Stimulated activated CD4-positive, alpha-beta T cell treated with anti-CD3 and anti-CD28 coated beads, Interleukin-12 subunit alpha, Interleukin-12 subunit beta, amount 100 ng/mL, for 24 hours (primary cell): ENCODE measurements around the gene CIB2.

Source experiments
- DNase-seq, 2 experiments: peaks; one replicate each; pipeline ENCODE4 v3.0.0-alpha.2; 2020; ENCODE audit warnings: low read depth in 2 of 2

CIB2 gene

DNA sequence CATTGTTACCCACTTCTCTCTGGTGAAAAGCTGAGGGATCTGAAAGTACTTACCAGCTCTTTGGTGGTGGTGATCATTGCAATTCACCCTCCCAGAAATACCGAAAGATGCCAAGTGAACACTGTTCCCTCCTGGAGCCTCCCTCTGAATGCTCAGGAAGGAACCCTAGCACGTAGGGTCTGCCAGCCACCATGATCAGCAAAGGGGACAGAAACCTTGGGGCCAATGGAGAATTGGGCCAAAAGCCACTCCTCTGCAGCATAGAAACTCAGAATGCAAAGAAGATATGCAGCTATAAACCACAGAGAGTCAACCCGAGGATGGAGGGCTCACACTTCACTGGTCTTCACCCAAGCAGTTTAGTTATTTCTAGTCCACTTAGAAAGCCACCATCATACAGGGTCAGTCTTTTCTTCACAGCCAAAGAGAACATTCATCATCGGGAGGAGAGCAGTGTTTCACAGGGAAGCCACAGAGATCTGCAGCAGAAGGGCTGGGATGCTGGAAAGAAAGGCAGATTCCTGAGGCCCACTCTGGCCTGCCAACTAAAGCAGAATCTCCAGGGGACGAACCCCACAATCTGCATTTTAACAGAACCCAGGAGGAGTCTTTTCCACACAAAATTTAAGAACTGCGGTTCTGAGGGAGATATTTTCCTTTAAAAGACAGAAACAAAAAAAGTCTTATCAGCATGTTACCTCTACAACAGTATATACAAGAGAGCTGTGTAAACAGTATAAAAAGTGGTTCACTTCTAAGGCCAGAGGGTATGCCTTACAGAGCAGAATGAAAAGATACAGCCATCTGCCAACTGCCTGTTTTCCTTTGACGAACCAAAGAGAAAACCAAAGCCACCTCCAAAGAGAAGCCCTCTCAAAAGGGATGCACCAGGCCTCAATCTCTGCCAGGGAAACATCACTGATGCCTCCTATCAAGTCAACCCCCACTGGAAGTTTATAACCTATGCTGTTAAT, 65.0 kb downstream of the CIB2 start:
- no peak for DNase-seq

- DNase-seq: no peak
Observed at GRCh38 chr15:78065284-78065872, 65.9 kb downstream of the CIB2 start.

DNA sequence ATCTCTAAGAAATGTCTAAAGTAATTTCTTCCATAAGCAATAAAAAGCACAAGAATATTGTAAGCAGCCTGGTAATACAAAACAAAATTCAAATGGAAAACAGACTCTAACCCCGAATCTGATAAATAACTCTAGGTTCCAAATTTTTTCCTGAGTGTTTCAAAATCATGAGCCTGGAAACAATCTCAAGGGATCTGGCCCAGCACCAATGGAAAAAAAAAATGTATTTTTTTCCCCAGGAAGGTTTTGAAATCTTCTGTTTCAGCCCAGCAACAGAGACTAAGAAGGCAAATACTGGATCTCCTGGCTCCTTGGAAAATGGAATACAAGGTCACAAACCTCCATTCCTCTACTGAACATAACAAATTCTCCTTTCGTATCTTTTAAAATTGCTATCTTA, 66.7 kb downstream of the CIB2 start:
- DNase-seq: no peak

DNA sequence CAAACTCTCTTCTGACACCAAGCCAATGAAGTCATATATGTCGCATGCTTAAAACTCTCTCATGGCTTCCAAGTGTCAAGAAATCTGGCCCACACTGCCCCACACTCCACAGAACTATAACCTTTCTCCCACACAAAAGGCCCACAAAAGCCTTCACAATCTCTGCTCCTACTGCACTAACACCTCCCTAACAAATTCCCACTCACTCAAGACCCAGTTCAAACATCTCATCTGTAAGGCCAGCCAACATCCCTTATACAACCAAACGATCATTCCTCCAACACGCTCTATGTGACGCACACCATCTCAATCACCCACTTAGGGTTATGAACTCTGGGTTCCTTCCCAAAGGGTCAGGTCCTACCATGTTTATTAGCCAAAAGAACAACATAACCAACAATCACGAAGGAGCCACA, 67.3 kb downstream of the CIB2 start:
- DNase-seq: no peak

GRCh38 chr15:78063217-78063616, 68.0 kb downstream of the CIB2 start:
- no peak for DNase-seq

- DNase-seq: no peak
Observed at GRCh38 chr15:78061963-78062427, 69.2 kb downstream of the CIB2 start.

DNA sequence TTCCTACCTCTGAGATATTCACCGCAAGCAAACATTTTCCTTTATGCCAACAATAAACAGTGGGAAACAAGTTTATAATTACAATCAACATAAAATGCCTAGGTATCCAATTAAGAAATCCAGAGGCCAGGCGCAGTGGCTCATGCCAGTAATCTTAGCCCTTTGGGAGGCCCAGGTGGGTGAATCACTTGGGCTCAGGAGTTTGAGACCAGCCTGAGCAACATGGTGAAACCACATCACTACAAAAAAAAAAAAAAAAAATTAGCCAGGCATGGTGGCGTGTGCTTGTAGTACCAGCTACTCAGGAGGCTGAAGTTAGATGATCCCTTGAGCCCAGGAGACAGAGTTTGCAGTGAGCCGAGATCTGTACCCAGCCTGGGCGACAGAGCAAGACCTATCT, 71.0 kb downstream of the CIB2 start:
- DNase-seq: no peak

DNA sequence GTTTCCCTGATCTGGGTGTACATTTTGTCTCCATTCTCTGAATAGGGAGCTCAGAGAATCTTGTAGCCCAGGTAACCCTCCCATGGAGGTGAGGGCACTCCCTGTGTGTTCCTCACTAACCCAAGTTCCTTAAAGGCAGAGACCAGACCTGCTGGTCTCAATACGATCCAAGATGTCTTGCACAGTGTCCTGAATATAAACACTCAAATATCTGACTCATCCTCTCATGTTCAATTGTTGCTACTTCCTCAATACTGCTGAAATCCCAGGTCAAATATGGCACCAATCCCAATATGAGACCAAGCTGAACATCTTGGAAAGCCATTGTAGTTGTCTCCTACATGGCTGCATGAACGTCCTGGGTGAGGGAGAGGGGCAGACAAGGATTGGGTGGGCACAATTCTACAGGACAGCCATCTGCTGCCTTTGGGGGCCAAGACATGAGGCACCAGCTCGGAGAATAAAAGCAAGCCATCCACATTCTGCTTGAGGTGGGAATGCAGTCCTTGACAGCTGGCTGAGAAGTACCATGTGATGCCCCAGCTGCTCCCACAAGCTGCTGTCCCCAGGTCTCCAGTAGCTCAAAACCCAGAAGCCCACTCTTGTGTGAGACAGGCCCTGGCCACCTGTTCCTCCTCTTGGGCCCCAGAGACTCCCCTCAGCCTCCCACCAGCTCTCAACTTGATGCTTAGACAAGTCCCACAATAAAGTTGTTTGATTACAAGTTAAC, 72.0 kb downstream of the CIB2 start:
- no peak for DNase-seq

- DNase-seq: no peak
Observed at GRCh38 chr15:78058401-78058935, 72.8 kb downstream of the CIB2 start.

DNA sequence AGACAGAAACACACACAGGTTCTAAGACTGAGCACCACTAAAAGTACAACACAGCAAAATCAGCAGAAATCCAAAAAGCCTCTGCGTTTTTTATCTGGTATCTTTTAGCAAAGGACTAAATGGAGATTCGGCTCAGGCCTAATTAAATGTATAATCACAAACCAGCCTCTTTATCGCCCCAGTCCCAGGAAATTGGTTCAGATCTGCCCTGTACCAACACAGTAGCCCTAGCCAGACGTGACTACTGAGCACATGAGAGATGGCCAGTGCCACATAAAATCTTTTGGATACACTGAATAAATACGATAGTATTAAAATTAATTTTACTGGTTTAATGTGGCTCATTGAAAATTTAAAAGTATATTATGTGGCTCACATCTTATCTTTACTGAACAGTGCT, 73.4 kb downstream of the CIB2 start:
- DNase-seq: no peak

- DNase-seq: no peak
Observed at GRCh38 chr15:78056714-78057269, 74.5 kb downstream of the CIB2 start.

GRCh38 chr15:78055919-78056713, 75.1 kb downstream of the CIB2 start:
- no peak for DNase-seq

DNA sequence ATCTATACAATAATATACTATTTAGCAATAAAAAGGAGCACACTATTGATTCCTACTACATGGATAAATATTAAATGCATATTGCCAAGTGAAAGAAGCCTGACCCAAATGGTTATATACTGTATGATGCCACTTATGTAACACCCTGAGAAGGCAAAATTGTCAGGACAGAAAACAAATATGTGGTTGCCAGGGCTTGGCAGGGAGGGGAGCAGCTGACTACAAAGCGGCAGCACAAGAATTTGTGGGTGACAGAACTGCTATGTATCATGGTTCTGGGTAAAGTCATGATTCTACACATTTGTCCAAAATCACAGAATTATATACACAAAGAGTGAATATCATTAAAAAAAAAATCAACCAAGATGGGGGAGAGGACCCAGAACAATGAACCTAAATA, 76.3 kb downstream of the CIB2 start:
- DNase-seq: no peak
